GM12872 (cell line): ENCODE measurements around the gene DKC1.

ENCODE experiments used
- TF ChIP-seq, protein P1 (sequence below): IDR thresholded peaks from 3 replicates; pipeline ENCODE4 v1.5.1; 2011; ENCODE audit warnings: low read depth, mild to moderate bottlenecking, low read length, moderate library complexity; ENCODE audit not compliant: insufficient read depth

Gene DKC1

DNA sequence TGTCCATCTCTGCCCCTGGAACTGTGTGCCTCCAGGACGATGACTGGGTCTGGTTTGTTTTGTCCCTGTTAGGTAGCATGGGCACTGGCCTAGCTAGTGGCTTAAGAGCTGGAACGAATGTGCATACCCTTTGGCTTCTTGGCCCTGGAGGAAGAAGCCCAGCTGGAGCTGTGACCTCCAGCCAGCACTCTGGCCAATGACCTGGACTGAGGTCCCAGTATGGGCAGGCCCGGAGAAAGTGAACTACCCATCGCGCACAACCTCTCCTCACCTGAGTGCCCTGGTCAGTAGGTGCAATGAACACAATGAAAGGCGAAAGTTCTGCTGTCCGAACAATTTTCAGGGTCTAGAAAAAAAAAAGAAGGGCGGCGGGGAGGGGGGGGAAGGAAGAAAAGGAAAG lies 18.3 kb downstream of the DKC1 start:
- TF ChIP-seq, protein P1, sequence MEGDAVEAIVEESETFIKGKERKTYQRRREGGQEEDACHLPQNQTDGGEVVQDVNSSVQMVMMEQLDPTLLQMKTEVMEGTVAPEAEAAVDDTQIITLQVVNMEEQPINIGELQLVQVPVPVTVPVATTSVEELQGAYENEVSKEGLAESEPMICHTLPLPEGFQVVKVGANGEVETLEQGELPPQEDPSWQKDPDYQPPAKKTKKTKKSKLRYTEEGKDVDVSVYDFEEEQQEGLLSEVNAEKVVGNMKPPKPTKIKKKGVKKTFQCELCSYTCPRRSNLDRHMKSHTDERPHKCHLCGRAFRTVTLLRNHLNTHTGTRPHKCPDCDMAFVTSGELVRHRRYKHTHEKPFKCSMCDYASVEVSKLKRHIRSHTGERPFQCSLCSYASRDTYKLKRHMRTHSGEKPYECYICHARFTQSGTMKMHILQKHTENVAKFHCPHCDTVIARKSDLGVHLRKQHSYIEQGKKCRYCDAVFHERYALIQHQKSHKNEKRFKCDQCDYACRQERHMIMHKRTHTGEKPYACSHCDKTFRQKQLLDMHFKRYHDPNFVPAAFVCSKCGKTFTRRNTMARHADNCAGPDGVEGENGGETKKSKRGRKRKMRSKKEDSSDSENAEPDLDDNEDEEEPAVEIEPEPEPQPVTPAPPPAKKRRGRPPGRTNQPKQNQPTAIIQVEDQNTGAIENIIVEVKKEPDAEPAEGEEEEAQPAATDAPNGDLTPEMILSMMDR, result no peak

DNA sequence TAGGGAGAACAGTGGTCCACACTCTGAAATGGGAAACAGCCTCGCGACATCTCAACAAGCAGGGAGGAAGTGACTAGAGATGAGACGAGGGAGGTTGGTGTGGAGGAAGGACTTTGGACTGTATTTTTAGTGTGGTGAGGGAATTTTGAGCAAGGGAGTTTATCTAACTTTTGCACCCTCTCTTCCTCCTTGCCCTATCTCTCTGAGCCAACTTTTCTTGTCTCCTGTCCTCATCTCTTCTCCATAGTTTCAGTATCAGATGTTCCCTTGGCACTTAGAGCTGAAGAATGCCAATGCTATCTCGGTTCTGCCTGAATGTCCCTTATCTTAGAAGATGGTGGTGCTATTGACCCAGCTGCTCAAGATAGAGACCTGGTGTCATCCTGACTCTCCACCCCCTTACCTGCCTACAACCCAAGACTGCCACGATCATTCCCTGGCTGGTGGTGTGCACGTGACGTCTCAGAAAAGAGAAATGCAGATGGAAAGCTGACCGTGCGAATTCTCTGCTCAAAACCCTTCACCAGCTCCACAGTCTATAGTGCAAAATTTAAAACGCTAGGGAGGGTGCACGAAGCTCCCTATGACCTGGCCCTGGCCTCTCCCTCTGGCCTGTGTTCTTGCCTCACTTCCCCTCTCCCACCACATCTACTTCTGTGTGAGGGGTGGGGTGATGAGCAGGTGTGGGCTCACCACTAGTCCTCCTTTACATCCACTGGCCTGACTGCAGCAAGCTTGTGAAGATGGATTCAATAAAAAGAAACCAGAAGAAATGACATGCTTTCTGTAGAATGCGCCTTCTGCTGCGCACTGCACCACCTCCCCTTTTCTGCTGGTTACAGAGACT lies 21.7 kb downstream of the DKC1 start:
- TF ChIP-seq, protein P1, result no peak

DNA sequence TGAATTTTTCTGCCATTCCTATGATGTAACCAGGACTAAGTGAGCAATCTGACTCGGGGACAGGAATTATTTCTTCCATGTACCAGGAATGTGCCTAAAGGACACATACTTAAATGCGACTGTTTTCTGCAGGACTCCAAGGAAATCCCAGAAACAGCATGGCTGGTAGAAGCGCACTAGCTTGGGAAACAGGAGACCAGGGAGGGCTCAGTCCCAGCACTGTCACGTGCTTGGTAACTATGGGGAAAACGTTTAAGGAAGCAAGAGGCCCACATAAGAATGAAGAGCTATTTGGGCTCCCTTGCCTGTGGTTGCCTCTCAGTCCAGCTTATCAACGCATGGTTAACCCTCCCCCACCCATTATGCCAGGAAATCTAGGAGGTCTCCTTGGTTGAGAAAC lies 23.1 kb downstream of the DKC1 start:
- TF ChIP-seq, protein P1, result no peak

DNA sequence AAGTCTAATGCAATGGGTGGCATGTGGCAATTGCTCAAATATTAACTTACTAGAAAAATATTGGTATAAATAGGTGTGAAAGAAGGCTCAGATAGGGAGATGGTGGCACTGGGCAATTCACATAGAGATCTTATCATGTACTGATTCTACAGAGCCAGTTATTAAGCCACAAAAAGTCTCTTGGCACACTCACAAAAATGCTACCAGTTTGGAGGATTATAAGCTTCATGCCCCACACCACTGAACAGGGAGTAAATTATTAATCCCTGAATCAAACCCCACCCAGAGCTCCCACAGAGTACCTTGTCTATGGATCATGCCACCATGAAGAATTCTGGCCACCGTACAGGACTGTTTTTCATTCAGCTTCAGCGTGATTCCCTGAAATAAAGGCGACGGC lies 28.8 kb downstream of the DKC1 start:
- TF ChIP-seq, protein P1, result no peak

DNA sequence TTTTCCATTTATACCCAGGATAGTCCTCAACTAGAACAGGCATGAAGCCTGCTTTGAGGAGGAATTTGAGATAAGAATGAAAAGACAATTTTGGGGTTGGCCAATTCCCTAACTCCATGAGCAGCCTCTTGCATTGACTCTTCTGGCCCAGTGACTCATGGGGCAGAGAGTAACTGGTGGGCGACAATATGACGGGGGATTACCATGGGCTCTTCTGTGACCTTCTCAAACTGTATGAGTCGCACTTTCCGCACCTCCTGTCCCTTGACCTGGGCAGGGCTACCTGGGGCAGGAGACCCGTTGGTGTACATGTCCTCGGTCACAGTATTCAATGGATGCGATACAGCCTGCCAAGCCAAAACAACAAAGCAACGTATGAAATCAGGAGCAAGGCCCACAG lies 29.3 kb downstream of the DKC1 start:
- TF ChIP-seq, protein P1, result no peak

- TF ChIP-seq, protein P1, result no peak
Observed at GRCh38 chrX:154793084-154793795, 30.6 kb downstream of the DKC1 start.

- TF ChIP-seq, protein P1, result no peak
Observed at GRCh38 chrX:154795016-154795415, 32.4 kb downstream of the DKC1 start.
